Measurements from ENCODE around the gene HIF3A. TPM values are rescaled to one million over a fixed set of nuclear protein-coding genes. Genes with fewer than 3 reads are reported as not detected.
"Not testable (repeated sequence)": the region's sequence is repeated elsewhere in the genome, so short reads cannot be mapped to it uniquely, and the experiment has no call there.

The HIF3A gene
- total RNA-seq, 3 donors from 2014 or later: 0.54 TPM; not detected in 2

DNA sequence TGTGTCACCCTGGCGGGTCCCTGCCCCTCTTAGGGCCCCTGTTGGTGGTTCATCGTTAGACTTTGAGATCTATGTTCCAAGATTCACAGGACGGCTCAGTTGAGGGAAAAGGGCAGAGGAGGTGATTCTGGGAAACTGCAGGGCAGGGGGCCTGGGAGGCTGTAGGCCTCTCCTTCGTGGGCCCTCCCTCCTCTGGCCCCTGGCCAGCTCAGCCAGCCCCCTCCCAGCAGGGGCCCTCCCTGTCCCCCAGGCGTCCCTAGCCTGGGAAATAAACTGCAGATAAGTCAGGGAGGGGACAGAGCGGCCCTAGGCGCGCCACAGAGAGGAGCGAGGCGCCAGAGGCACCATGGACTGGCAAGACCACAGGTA, 6.5 kb downstream of the HIF3A start:
- peaks cover 6% of the 10 kb centered on the region for H3K27me3 Mint-ChIP-seq (ENCODE audit: low read depth)
- DNase-seq: no peak
- ATAC-seq: no peak
- peaks cover 1% of the 10 kb centered on the region for H3K36me3 Mint-ChIP-seq (ENCODE audit: insufficient read depth)
- H3K9me3 Mint-ChIP-seq: peaks cover 14% of the 10 kb centered on the region
- no peak overlapping the region for H3K4me3 Mint-ChIP-seq
- no peaks in the 10 kb centered on the region for H3K4me1 Mint-ChIP-seq (ENCODE audit: low read depth)

- H3K36me3 Mint-ChIP-seq (ENCODE audit: insufficient read depth): peaks cover 1% of the 10 kb centered on the region
- DNase-seq (peak; percentile 8), ATAC-seq (no peak)
- no peaks in the 10 kb centered on the region for H3K4me1 Mint-ChIP-seq (ENCODE audit: low read depth)
- H3K27me3 Mint-ChIP-seq (ENCODE audit: low read depth): peaks cover 3% of the 10 kb centered on the region
- H3K9me3 Mint-ChIP-seq: peaks cover 14% of the 10 kb centered on the region
- no peak overlapping the region for H3K4me3 Mint-ChIP-seq
Measured at GRCh38 chr19:46303691-46304397, 7.0 kb downstream of the HIF3A start.

- no peaks in the 10 kb centered on the region for H3K27me3 Mint-ChIP-seq (ENCODE audit: low read depth)
Measured at GRCh38 chr19:46306501-46306900, 9.7 kb downstream of the HIF3A start.

GRCh38 chr19:46308510-46308909, 11.7 kb downstream of the HIF3A start:
- Mint-ChIP-seq H3K4me3 (no peak overlapping the region), H3K36me3 (ENCODE audit: insufficient read depth) (peaks cover 1% of the 10 kb centered on the region), H3K27me3 (ENCODE audit: low read depth) (no peaks in the 10 kb centered on the region), H3K4me1 (ENCODE audit: low read depth) (no peaks in the 10 kb centered on the region), H3K9me3 (peaks cover 14% of the 10 kb centered on the region)
- DNase-seq (no peak), ATAC-seq (no peak)

More at GRCh38 chr19:46306501-46306900, 9.7 kb downstream of the HIF3A start:
- Mint-ChIP-seq H3K4me1 (ENCODE audit: low read depth) (no peaks in the 10 kb centered on the region), H3K9me3 (peaks cover 14% of the 10 kb centered on the region), H3K4me3 (no peak overlapping the region), H3K36me3 (ENCODE audit: insufficient read depth) (peaks cover 1% of the 10 kb centered on the region)
- no peak for ATAC-seq
- no peak for DNase-seq

DNA sequence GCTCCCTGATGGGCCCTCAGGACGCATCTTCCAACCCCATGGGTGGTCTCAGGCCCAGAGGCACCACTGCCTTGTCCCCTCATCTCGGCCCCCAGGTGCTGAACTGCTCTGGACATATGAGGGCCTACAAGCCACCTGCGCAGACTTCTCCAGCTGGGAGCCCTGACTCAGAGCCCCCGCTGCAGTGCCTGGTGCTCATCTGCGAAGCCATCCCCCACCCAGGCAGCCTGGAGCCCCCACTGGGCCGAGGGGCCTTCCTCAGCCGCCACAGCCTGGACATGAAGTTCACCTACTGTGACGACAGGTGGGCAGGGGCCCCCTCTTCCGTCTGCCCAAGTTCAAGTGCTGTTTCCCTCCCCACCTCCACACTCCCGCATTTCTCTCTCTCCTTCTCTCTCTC, 12.2 kb downstream of the HIF3A start:
- Mint-ChIP-seq H3K36me3 (ENCODE audit: insufficient read depth) (peaks cover 1% of the 10 kb centered on the region), H3K4me1 (ENCODE audit: low read depth) (no peaks in the 10 kb centered on the region), H3K27me3 (ENCODE audit: low read depth) (no peaks in the 10 kb centered on the region), H3K9me3 (peaks cover 14% of the 10 kb centered on the region), H3K4me3 (no peak overlapping the region)
- ATAC-seq: no peak
- no peak for DNase-seq

DNA sequence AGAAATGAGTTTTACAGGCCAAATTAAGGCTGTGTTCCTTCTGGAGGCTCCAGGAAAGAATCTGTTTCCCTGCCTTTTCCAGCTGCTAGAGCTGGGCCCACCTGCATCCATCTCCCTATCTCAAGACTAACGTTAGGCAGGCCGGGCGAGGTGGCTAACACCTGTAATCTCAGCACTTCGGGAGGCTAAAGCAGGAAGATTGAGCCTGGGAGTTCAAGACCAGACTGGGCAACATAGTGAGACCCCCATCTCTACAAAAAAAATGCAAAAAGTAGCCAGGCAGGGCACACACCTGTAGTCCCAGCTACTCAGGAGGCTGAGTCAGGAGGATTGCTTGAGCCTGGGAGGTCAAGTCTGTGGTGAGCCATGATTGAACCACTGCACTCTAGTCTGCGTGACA, 14.6 kb downstream of the HIF3A start:
- ATAC-seq: no peak
- Mint-ChIP-seq H3K9me3 (peaks cover 8% of the 10 kb centered on the region), H3K36me3 (ENCODE audit: insufficient read depth) (no peaks in the 10 kb centered on the region), H3K27me3 (ENCODE audit: low read depth) (no peaks in the 10 kb centered on the region), H3K4me1 (ENCODE audit: low read depth) (no peaks in the 10 kb centered on the region), H3K4me3 (no peak overlapping the region)
- no peak for DNase-seq

DNA sequence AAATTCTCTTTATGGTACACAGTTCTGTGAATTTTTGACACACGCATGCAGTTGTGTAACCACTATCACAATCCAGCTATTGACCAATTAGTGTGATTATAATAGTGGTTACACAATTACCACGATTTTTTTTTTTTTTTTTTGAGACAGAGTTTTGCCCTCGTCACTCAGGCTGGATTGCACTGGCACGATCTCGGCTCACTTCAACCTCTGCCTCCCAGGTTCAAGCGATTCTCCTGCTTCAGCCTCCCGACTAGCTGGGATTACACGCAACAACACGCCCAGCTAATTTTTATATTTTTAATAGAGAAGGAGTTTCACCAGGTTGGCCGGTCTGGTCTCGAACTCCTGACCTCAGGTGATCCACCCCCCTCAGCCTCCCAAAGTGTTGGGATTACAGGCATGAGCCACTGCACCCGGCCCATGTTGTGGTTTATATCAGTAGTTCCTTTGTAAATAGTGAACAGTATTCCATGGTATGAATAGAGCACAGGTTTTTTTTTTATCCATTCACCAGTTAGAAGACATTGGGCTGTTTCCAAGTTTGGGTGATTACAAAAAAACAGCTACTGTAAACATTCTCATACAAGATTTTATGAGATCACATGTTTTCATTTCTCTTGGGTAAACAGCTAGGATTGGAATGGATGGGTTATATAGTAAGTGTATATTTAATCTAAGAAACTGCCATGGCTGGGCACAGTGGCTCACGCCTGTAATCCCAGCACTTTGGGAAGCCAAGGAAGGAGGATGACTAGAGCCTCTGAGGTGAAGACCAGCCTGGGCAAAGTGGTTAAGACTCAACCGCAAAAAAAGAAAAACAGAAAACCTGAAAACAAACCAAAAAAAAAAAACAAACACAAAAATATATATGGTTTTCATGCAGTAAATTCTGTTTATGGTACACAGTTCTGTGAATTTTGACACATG, 17.0 kb downstream of the HIF3A start:
- not testable (repeated sequence) for H3K36me3 Mint-ChIP-seq (ENCODE audit: insufficient read depth); H3K9me3 Mint-ChIP-seq; H3K4me1 Mint-ChIP-seq (ENCODE audit: low read depth); ATAC-seq; H3K4me3 Mint-ChIP-seq; DNase-seq; H3K27me3 Mint-ChIP-seq (ENCODE audit: low read depth)

DNA sequence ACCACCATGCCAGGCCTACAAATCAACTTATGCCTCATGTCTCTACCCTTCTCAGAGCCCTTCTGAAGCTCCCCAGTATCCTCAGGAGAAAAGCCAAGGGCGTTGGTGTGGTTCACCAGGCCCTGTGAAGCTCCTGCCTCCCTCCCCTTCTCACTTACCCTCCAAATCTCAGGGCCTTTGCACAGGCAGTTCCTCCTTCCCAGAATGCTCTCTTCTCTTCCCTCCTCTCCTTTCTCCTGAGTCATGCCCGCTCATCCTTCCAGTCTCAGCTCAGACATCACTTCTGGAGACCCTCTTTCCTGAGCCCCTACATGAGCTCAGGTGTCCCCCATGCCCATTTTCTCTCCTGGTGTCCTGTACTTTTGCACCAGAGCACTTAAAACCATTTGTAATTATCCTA, 20.5 kb downstream of the HIF3A start:
- no peaks in the 10 kb centered on the region for H3K4me1 Mint-ChIP-seq (ENCODE audit: low read depth)
- H3K4me3 Mint-ChIP-seq: no peak overlapping the region

DNA sequence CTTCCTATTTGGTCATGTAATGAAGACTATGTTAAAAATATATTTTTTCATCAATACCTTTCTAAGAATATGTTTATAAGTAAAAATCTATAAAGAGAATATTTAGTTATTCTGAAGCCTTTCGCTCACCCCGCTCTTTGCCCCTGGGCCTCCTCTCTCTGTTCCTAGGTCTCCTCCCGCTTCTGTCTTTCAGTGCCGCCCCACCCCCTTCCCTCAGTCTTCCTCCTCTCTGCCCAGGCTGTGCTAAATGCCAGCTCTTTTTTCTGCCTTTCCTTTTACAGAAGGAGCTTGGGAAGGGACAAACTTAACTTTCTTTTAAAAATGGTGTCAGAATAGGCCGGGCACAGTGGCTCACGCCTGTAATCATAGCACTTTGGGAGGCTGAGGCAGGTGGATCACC, 22.8 kb downstream of the HIF3A start:
- no peaks in the 10 kb centered on the region for H3K27me3 Mint-ChIP-seq (ENCODE audit: low read depth)
- no peaks in the 10 kb centered on the region for H3K4me1 Mint-ChIP-seq (ENCODE audit: low read depth)
- H3K36me3 Mint-ChIP-seq (ENCODE audit: insufficient read depth): no peaks in the 10 kb centered on the region
- H3K4me3 Mint-ChIP-seq: no peak overlapping the region
- H3K9me3 Mint-ChIP-seq: no peaks in the 10 kb centered on the region
- ATAC-seq: no peak
- DNase-seq: no peak

More for the DNA sequence above, 20.5 kb downstream of the HIF3A start:
- Mint-ChIP-seq H3K27me3 (ENCODE audit: low read depth) (no peaks in the 10 kb centered on the region), H3K9me3 (no peaks in the 10 kb centered on the region), H3K36me3 (ENCODE audit: insufficient read depth) (no peaks in the 10 kb centered on the region)
- ATAC-seq (no peak), DNase-seq (no peak)

DNA sequence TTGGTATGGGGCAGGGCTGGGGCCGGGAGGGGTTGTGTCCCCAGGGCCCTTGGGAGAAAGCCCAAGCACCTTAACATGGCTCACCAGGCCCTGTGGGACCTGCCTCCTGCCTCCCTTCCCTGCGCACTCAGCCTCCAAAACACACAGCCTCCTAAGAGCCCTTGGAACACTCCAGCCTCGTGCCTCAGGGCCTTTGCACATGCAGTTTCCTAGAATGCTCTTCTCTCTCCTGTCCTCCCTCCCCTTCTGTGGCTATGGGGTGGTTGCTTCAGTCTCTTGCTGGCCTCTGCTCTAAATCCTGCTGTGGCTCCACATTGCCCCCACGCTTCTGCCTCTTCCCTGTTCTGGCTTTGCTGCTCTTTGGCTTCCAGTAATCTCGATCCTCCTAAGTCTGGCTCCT, 23.7 kb downstream of the HIF3A start:
- no peaks in the 10 kb centered on the region for H3K27me3 Mint-ChIP-seq (ENCODE audit: low read depth)
- no peaks in the 10 kb centered on the region for H3K36me3 Mint-ChIP-seq (ENCODE audit: insufficient read depth)
- DNase-seq (no peak), ATAC-seq (no peak)
- peaks cover 2% of the 10 kb centered on the region for H3K9me3 Mint-ChIP-seq
- no peak overlapping the region for H3K4me3 Mint-ChIP-seq
- H3K4me1 Mint-ChIP-seq (ENCODE audit: low read depth): no peaks in the 10 kb centered on the region

GRCh38 chr19:46321653-46322052, 24.8 kb downstream of the HIF3A start:
- H3K4me1 Mint-ChIP-seq (ENCODE audit: low read depth): no peaks in the 10 kb centered on the region

DNA sequence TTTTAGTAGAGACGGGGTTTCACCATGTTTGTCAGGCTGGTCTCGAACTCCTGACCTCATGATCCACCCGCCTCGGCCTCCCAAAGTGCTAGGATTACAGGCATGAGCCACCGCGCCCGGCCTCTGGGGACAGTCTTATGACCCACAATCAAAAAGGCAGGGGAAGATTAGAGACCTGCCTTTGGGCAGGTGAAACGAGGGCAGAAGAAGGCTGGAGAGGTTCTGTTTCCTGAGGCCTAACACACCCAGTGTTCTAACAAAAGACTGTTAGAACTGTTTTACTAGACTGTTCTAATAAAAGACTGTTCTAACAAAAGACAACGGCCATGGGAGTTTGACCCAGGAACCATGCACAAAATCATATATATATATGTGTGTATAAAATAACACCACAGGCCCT, 26.4 kb downstream of the HIF3A start:
- not testable (repeated sequence) for H3K27me3 Mint-ChIP-seq (ENCODE audit: low read depth); H3K4me3 Mint-ChIP-seq; H3K4me1 Mint-ChIP-seq (ENCODE audit: low read depth); ATAC-seq; H3K36me3 Mint-ChIP-seq (ENCODE audit: insufficient read depth); DNase-seq
- peaks cover 22% of the 10 kb centered on the region for H3K9me3 Mint-ChIP-seq

More at GRCh38 chr19:46321653-46322052, 24.8 kb downstream of the HIF3A start:
- no peak for DNase-seq
- no peak for ATAC-seq
- Mint-ChIP-seq H3K9me3 (peaks cover 13% of the 10 kb centered on the region), H3K4me3 (no peak overlapping the region), H3K27me3 (ENCODE audit: low read depth) (no peaks in the 10 kb centered on the region), H3K36me3 (ENCODE audit: insufficient read depth) (no peaks in the 10 kb centered on the region)

GRCh38 chr19:46324277-46324676, 27.4 kb downstream of the HIF3A start:
- peaks cover 27% of the 10 kb centered on the region for H3K9me3 Mint-ChIP-seq
- no peaks in the 10 kb centered on the region for H3K36me3 Mint-ChIP-seq (ENCODE audit: insufficient read depth)
- DNase-seq (no peak), ATAC-seq (no peak)
- no peak overlapping the region for H3K4me3 Mint-ChIP-seq
- no peaks in the 10 kb centered on the region for H3K4me1 Mint-ChIP-seq (ENCODE audit: low read depth)
- H3K27me3 Mint-ChIP-seq (ENCODE audit: low read depth): no peaks in the 10 kb centered on the region

- H3K9me3 Mint-ChIP-seq: peaks cover 30% of the 10 kb centered on the region
- ATAC-seq (no peak), DNase-seq (no peak)
- peaks cover 7% of the 10 kb centered on the region for H3K27me3 Mint-ChIP-seq (ENCODE audit: low read depth)
- H3K4me1 Mint-ChIP-seq (ENCODE audit: low read depth): no peaks in the 10 kb centered on the region
- peaks cover 2% of the 10 kb centered on the region for H3K36me3 Mint-ChIP-seq (ENCODE audit: insufficient read depth)
- no peak overlapping the region for H3K4me3 Mint-ChIP-seq
Measured at GRCh38 chr19:46326608-46327007, 29.8 kb downstream of the HIF3A start.

- no peak for DNase-seq
- Mint-ChIP-seq H3K4me3 (no peak overlapping the region), H3K9me3 (peaks cover 30% of the 10 kb centered on the region), H3K27me3 (ENCODE audit: low read depth) (peaks cover 7% of the 10 kb centered on the region), H3K36me3 (ENCODE audit: insufficient read depth) (peaks cover 2% of the 10 kb centered on the region), H3K4me1 (ENCODE audit: low read depth) (no peaks in the 10 kb centered on the region)
- ATAC-seq: no peak
Measured at GRCh38 chr19:46328079-46328478, 31.2 kb downstream of the HIF3A start.
